NAMALWA (cell line): Measurements from ENCODE around the gene GRAMD2B.
A peak's percentile ranks its signal among the peaks of the same experiment; 100 is the strongest.
"Not testable (repeated sequence)": the region's sequence is repeated elsewhere in the genome, so short reads cannot be mapped to it uniquely, and the experiment has no call there.

ENCODE experiments used
- DNase-seq: peaks from one replicate; pipeline ENCODE4 v3.0.0-alpha.2; 2015; ENCODE audit warnings: low spot score

GRAMD2B gene

GRCh38 chr5:126449751-126450271, 26.6 kb downstream of the GRAMD2B start:
- peak; percentile 31 for DNase-seq

DNA sequence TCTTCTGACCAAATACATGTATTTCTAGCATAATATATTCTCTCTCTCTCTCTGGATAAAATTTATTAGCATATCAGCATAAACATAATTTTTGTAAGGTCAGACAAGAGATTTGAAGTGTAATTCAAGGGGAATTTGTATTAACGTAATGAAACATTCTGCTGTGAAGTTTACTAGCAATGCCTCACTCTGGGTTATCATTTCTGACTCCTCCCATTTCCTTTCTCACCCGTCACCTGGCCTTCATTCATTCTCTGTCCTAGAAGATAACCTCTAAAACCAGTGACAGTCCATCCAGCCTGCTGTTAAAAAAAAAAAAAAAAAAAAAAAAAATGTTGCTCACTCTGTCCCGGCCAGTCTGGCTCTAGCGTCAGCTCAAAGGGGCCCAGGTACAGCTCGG, 27.1 kb downstream of the GRAMD2B start:
- DNase-seq, result peak; percentile 21

DNA sequence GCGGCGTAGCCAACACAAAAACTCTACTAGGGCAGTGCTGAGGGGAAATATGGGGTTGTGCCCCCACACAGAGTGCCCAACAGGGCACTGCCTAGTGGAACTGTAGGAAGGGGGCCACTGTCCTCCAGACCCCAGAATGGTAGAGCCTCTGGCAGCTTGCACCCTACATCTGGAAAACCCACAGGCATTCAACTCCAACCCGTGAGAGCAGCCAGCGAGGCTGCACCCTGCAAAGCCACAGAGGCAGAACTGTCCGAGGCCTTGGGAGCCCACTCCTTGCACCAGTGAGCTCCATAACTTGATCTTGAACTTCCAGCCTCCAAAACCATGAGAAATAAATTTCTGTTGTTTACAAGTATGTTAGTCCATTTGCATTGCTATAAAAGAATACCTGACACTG, 27.7 kb downstream of the GRAMD2B start:
- DNase-seq, result no peak

DNA sequence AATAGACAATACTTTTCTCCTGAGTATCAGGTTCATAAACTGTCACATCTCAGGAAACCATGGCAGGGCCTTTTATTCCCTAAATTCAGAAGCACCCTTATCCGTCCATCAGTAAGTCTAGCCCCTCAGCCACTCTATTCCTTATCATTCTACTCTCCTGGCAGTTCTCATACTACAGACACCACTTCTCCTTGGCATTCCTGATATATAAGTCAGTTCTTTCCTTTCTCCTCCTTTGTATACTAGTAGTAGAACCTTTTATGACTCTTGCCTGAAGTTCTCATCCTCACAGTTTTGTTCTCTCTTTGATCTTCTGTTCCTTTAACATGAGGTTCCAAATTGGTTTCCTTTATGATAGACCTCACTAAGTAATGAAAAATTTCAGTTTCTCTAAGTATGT, 29.3 kb downstream of the GRAMD2B start:
- no peak for DNase-seq

DNA sequence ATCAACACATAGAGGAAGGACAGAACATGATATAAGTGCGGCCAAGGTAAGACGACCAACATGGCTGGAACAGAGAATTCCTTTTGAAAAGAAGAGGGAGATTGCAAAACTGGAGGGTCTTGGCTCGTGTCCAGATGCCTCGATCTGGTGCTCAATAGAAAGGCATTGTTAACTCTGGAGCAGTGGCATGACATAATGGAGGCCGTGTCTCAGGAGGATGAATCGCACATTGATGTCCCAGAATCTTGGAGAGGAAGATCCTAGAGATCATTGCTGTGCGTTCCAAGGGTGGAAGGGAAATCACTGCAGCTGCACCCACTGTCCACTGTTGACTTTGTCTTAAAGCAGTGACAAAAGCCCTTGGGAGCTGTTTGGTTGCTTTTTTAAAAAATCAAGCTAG, 30.9 kb downstream of the GRAMD2B start:
- DNase-seq, result no peak

DNA sequence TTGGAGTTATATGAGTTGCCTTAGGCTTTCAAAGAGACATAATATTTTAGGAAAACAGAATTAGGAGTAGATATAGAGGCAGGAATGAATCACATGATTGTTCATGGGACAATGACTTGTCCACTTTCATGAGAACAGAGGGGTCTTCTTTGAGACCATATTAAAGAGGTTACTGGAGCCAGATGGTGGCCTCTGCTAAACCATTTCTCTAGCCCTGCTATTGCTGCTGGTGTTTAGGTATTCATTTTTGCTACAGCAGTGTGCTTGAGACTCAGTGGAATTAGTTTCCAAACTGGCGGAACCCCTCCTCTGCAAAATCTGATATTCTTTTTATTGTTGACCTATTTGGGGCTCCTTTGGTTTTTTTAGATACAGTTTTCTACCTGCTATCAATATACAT, 31.3 kb downstream of the GRAMD2B start:
- DNase-seq, result no peak

- DNase-seq, result no peak
Measured at GRCh38 chr5:126455264-126455663, 32.1 kb downstream of the GRAMD2B start.

DNA sequence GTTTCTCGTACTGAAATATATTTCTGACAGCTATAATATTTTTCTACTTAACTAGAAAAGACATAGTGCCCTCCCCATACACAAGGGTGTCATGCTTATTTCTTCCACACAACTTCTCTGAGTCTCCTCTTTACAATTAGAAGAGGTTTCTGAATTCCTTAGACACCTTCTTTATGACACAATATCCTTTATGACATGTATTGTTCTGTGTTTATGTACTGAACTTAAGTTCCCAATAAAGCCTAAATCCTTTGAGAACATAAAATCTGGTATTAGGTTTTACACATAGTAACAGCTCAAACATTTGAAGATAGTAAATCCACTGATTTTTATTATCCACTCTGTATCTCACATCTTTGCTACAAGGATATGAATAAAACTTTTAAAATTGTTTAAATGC, 32.5 kb downstream of the GRAMD2B start:
- no peak for DNase-seq

DNA sequence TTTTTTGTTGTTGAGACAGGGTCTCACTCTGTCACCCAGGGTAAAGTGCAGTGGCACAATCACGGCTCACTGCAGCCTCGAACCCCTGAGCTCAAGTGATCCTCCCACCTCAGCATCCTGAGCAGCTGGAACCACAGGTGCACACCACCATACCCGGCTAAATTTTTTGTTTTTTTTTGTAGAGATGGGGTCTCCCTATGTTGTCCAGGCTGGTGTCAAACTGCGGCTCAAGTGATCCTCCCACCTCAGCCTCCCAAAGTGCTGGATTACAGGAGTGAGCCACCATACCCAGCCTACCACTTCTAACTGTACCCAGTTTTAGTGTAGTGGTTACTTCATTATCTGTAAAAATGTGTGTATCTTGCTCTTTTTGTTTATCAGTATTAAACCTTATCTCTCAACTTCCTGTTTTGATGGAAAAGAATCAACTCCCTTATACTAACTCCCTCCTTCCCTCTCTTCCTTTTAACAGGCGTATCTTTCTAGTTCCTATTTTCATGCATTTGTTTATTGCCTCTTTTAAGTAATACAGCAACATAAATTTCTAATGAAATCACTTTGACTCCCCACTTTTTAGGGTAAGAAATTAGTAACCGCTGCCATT, 33.1 kb downstream of the GRAMD2B start:
- DNase-seq, result no peak

DNA sequence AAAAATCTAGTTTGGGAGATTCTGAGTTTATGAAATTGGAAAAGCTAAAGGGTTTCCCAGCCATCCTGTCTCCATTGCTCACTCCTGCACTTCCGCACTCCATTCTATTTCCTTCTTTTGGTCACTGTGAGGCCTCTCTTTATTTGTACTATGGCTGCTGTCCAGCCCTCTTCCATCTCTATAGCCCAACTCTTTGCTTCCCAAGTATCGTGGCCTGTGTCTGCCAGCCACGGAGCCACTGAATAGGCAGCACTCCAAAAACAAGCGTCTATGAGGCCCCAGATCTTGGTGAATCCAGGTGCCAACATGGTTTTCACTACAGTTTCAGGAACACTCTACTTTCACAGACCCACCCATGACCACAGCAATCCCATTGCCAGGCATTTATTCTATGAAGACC, 37.2 kb downstream of the GRAMD2B start:
- DNase-seq, result no peak

GRCh38 chr5:126460977-126461376, 37.8 kb downstream of the GRAMD2B start:
- no peak for DNase-seq

- DNase-seq, result no peak
Measured at GRCh38 chr5:126461838-126462237, 38.6 kb downstream of the GRAMD2B start.

DNA sequence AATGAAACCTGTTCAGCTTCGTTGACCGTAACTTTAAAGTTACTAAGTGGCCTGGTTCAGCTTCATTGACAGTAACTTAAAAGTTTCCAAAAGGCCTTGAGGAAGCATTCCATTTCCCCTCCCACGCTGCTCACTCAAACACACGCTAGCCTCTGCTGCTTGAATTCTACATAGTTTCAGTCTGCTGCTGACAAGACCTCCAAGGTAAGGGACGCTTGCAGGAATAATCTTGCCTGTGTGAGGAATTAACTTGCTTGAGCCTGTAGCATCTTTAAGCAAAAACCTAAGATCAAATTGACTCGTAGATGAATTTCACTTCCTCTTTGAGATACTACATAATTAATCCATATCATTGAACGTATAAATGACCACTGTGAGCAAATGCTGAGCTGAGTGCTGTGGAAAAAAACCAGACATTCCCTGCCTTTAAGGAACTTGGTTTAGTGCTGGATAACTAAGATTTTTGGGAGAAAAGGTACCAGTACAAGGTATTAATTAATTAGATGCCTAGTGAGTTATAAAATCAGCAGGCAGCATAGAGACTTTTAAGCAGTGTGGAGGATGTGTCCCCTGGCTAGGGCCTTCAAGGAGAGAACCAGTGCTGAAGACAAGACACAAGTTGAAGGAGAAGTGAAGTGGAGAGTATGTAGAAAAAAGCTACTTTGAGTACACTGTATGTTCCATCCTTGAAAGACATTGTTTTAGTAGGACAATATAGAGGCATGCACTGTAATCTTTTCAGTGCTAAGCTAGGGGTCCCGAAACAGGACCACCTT, 39.2 kb downstream of the GRAMD2B start:
- DNase-seq, result peak; percentile 50

DNA sequence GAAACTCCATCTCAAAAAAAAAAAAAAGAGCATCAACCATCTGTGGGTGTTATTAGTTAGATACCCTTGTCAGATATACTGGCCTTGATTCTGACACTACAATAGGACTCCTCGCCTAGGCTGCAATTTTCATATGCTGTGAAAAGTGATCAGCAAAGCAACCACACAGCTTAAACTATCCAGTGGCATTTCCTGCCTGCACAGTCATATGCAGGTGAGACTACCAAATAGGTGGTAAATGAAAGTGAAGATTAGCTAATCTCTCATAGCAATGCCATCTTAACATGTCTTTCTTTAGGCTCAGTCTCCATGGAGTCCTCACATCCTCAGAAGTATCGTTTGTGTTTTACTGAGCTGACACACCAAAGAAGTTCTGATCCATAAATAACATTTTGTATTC, 40.8 kb downstream of the GRAMD2B start:
- no peak for DNase-seq

DNA sequence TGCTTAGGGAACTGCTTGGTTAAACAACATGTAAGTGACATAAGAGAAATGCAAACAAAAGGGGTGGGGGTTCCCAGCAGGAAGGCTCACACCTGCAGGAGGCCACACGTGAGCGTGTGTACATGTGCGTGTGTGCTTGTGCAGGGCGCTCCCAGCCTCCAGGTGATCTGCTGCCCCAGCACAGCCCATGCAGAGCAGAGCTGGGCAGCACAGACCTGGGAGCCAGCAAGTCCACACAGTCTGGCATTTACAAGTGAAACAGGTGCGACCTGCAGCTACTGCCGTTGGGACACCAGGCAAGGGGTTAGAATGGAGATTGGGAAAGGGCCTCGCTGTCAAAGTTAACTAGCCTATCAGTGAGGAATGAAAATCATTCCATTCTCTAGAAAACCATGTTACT, 41.8 kb downstream of the GRAMD2B start:
- no peak for DNase-seq

DNA sequence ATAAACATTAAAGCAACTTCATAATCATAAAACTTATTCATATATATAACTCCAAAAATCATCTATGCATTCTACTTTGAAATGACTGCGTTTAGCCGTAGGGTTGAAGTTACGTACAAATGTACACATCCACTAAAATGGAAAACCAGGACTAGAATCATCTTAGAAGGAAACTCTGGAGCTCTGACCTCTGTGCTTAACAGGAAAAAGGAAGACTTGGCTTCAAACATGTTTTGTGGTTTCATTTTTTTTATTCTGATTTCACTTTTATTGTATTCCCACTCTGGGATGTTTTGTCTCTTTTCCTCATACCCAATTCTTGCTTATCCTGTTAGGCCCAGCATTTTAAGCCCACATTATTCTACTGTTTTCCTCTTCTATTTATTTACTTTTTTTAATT, 44.9 kb downstream of the GRAMD2B start:
- no peak for DNase-seq

GRCh38 chr5:126469536-126470316, 46.5 kb downstream of the GRAMD2B start:
- no peak for DNase-seq

- DNase-seq, result not testable (repeated sequence)
Measured at GRCh38 chr5:126470529-126470928, 47.3 kb downstream of the GRAMD2B start.

- DNase-seq, result no peak
Measured at GRCh38 chr5:126471247-126471646, 48.0 kb downstream of the GRAMD2B start.

DNA sequence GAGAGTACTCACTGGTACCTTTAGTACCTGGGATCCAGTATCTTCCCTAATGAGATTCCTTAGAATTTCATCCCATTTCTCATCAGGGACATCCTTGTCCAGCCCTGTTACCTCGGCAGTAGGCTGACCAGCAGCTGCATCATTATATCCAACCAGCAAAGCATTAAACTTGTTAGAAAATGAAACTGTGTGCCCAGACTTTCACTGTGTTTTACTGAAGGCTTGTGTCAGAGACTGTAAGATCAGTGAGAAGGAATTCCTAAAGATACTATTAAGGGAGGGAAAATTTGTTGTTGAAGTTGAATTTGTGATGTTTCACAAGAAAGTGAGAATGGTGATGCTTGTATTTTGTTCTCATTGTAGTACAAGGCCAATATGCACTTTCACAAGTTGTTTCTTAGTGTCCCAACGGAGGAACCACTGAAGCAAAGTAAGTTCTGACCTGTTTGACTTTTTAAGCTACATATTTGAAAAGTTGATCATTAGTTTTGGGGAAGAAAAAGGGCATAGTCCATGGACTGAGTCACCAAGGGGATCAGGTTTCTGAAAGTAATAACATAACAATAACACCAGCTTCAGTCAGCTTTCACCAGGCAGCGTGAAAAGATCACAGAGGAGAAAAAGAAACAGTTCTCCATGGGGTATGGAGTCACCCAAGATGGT, 48.8 kb downstream of the GRAMD2B start:
- no peak for DNase-seq

GRCh38 chr5:126472538-126472889, 49.3 kb downstream of the GRAMD2B start:
- no peak for DNase-seq
